Transverse colon (tissue), 4 donors: ENCODE data around the gene KIAA1614. TPM values are rescaled to one million over a fixed set of nuclear protein-coding genes. Genes with fewer than 3 reads are reported as not detected.

Source experiments
- DNase-seq: peaks from one replicate; pipeline ENCODE4 v3.0.0-alpha.2; 2019
- H3K27ac ChIP-seq, 4 donors: fragments of 200-600 bp; sonication (generic); 2 replicates each; pipeline ENCODE4 v1.5.1; 2016 to 2018; ENCODE audit warnings: inconsistent platforms in 4 of 4
- H3K27me3 ChIP-seq: fragments of 200-600 bp; sonication (generic); 2 replicates; pipeline ENCODE4 v1.5.1; 2017; ENCODE audit warnings: inconsistent platforms
- H3K36me3 ChIP-seq, 4 donors: fragments of 200-600 bp; sonication (generic); 2 replicates each; pipeline ENCODE4 v1.5.1; 2017 to 2019; ENCODE audit warnings: inconsistent platforms in 4 of 4
- H3K4me1 ChIP-seq, 4 donors: fragments of 200-600 bp; sonication (generic); 2 replicates each; pipeline ENCODE4 v1.5.1; 2017 to 2020; ENCODE audit warnings: inconsistent platforms in 4 of 4
- H3K4me3 ChIP-seq, 4 donors: fragments of 200-600 bp; sonication (generic); 1 replicate in 1 of 4; 2 replicates in 3 of 4; pipeline versions ENCODE4 v1.5.1 to v1.6.1; 2017 to 2019; ENCODE audit warnings: inconsistent platforms in 4 of 4
- H3K9me3 ChIP-seq, 2 donors: fragments of 200-600 bp; sonication (generic); 2 replicates each; pipeline ENCODE4 v1.5.1; 2017 to 2019; ENCODE audit warnings: inconsistent platforms in 2 of 2
- CTCF ChIP-seq, 5 experiments: fragments of 200-600 bp in 3 of 5; fragments of 450-650 bp in 2 of 5; sonication (generic) in 3 of 5; IDR thresholded peaks; 1 replicate in 2 of 5; 2 replicates in 3 of 5; pipeline ENCODE4 v1.5.1; 2016 to 2017; ENCODE audit warnings: antibody characterized with exemption in 5 of 5, inconsistent platforms in 3 of 5, mild to moderate bottlenecking in 2 of 5, moderate library complexity in 1 of 5
- EP300 ChIP-seq: sonication (generic); formaldehyde crosslinking; IDR thresholded peaks from one replicate; pipeline ENCODE4 v1.6.1; 2017; ENCODE audit warnings: antibody characterized with exemption, low read depth
- POLR2A ChIP-seq: fragments of 450-650 bp; IDR thresholded peaks from one replicate; pipeline ENCODE4 v1.6.1; 2016; ENCODE audit warnings: antibody characterized with exemption, mild to moderate bottlenecking, moderate library complexity
- POLR2AphosphoS5 ChIP-seq, 3 donors: sonication (generic); formaldehyde crosslinking; IDR thresholded peaks; one replicate each; pipeline ENCODE4 v1.6.1; 2016; ENCODE audit warnings: antibody characterized with exemption in 3 of 3
- WGBS, 2 donors: methylation state at CpG; one replicate each; pipeline ENCODE4 v1.1.5; 2018; ENCODE audit warnings: low coverage in 1 of 2; 5-methylcytosine and 5-hydroxymethylcytosine counted together
- in situ Hi-C, 4 donors: fragments of 200-750 bp; cut with MboI; loops; one replicate each; pipeline versions ENCODE4 v1.15.0 to v1.15.1; 2017; ENCODE audit warnings: low sequenced_read_pairs in 3 of 4, low pct_ligation_motif_present in 1 of 4, low pct_unique_long_range_greater_than_20kb in 1 of 4
- intact Hi-C: fragments of 100-400 bp; cut with DNase I; formaldehyde crosslinking; loops from one replicate; pipeline ENCODE4 v1.15.1; 2023; ENCODE audit warnings: low total_unique reads
- total RNA-seq, 4 donors: library from RNA; depleted of rRNA; stranded (reverse); fragments of >200 nt; gene quantifications; one replicate each; pipeline ENCODE4 v1.1.0, GENCODE V29; 2016

Gene KIAA1614
- total RNA-seq, 4 donors from 2014 or later = 2.3 to 9.4 (median 2.8) TPM

- Histone ChIP-seq H3K36me3 (no peaks in the 10 kb centered on the region), H3K27me3 (no peaks in the 10 kb centered on the region), H3K4me1 (peaks cover 0 to 9% (median 5%) of the 10 kb centered on the region in 4 donors), H3K27ac (no peak overlapping the region), H3K4me3 (no peak overlapping the region), H3K9me3 (no peaks in the 10 kb centered on the region)
- in situ Hi-C loops = no loop called here
- 54 to 79% methylated on average over 3 to 4 of the region's 4 CpGs for WGBS, 2 donors
- no peak for DNase-seq
- no peak for TF ChIP-seq EP300
- no peak for TF ChIP-seq POLR2AphosphoS5 (IDR thresholded peaks at IDR 0.05)
- TF ChIP-seq CTCF (IDR thresholded peaks at IDR 0.05) = no peak
- no peak for TF ChIP-seq POLR2A
- intact Hi-C loops = no loop called here
These were observed 48.9 kb downstream of the KIAA1614 start for GRCh38 chr1:180961622-180962021.

DNA sequence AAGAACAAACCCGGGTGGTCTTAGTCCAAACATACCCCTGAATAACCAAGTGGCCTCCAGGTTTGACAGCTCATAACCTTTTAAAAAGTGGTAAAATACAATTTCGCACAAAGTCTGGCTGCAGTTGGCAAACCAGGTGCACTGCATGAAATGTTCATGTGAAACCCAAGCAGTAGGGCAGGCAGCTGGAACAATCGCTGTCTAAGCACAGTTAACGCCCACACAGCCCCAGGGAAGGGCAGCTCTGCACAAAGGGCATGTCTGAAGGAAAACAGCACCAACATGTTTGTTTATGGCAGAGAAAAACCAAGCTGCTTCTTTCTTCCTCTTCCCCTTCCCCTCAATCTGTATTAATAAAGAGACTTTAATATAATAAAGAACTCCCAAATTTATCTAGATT is 49.5 kb downstream of the KIAA1614 start:
- in situ Hi-C loops (no loop called here), intact Hi-C loops (no loop called here)
- no peak for TF ChIP-seq POLR2A
- no peak for TF ChIP-seq POLR2AphosphoS5 (IDR thresholded peaks at IDR 0.05)
- no peak for TF ChIP-seq CTCF (IDR thresholded peaks at IDR 0.05)
- TF ChIP-seq EP300 = no peak
- H3K36me3 ChIP-seq = no peaks in the 10 kb centered on the region
- WGBS, 2 donors = 50% methylated on average over 4 of the region's 4 CpGs; no CpG with 5 or more reads in 1 of the 2 donors
- H3K9me3 ChIP-seq = no peaks in the 10 kb centered on the region
- no peak overlapping the region for H3K4me3 ChIP-seq
- H3K27ac ChIP-seq = no peak overlapping the region
- peak; percentile 35 for DNase-seq
- peaks cover 0 to 9% (median 5%) of the 10 kb centered on the region in 4 donors for H3K4me1 ChIP-seq
- H3K27me3 ChIP-seq = no peaks in the 10 kb centered on the region

- H3K27ac ChIP-seq = no peak overlapping the region
- in situ Hi-C loops = no loop called here
- no peak for DNase-seq
- TF ChIP-seq EP300 = no peak
- no peak for TF ChIP-seq POLR2AphosphoS5 (IDR thresholded peaks at IDR 0.05)
- no peak for TF ChIP-seq POLR2A
- no peak overlapping the region for H3K4me3 ChIP-seq
- no peaks in the 10 kb centered on the region for H3K27me3 ChIP-seq
- 81 to 95% methylated on average over 9 to 10 of the region's 10 CpGs for WGBS, 2 donors
- intact Hi-C loops = no loop called here
- peaks cover 0 to 9% (median 5%) of the 10 kb centered on the region in 4 donors for H3K4me1 ChIP-seq
- no peaks in the 10 kb centered on the region for H3K9me3 ChIP-seq
- H3K36me3 ChIP-seq = no peaks in the 10 kb centered on the region
These were observed 51.4 kb downstream of the KIAA1614 start for GRCh38 chr1:180964056-180964455.

GRCh38 chr1:180964595-180964994 is 51.9 kb downstream of the KIAA1614 start:
- Histone ChIP-seq H3K4me3 (no peak overlapping the region), H3K36me3 (no peaks in the 10 kb centered on the region), H3K27me3 (no peaks in the 10 kb centered on the region), H3K9me3 (no peaks in the 10 kb centered on the region), H3K4me1 (peaks cover 0 to 9% (median 5%) of the 10 kb centered on the region in 4 donors), H3K27ac (no peak overlapping the region)
- no peak for DNase-seq
- 81% methylated on average over 6 of the region's 6 CpGs; no CpG with 5 or more reads in 1 of the 2 donors for WGBS, 2 donors
- in situ Hi-C loops (no loop called here), intact Hi-C loops (no loop called here)
- TF ChIP-seq POLR2AphosphoS5 (IDR thresholded peaks at IDR 0.05) (no peak), CTCF (IDR thresholded peaks at IDR 0.05) (no peak), EP300 (no peak), POLR2A (no peak)

DNA sequence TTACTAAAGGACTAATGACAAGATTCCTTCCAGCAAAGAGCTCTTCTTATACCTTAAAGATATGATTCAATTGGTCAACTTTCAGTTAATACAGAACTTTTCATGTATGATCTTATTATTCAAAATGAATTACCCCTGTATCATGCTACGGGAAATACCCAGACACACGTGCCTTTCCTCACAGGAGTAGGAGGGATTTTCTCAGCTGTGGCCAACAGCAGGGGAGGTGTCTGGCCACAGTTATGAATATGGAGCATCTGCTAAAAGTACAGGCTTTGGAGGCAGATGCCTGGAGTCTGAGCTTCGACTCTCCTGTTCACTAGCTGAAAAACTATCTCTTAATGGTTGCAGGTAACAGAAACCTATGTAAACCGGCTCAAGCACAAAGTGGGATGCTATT is 53.6 kb downstream of the KIAA1614 start:
- no peak for TF ChIP-seq EP300
- Histone ChIP-seq H3K4me1 (peaks cover 0 to 9% (median 5%) of the 10 kb centered on the region in 4 donors), H3K4me3 (no peak overlapping the region), H3K27me3 (no peaks in the 10 kb centered on the region), H3K27ac (no peak overlapping the region), H3K9me3 (no peaks in the 10 kb centered on the region), H3K36me3 (no peaks in the 10 kb centered on the region)
- WGBS, 2 donors = 84% methylated on average over 4 of the region's 4 CpGs
- in situ Hi-C loops (no loop called here), intact Hi-C loops (no loop called here)
- DNase-seq = no peak
